ENCODE results near the gene SMIM7. TPM values are rescaled to one million over a fixed set of nuclear protein-coding genes. Genes with fewer than 3 reads are reported as not detected.

SMIM7 gene
- total RNA-seq, 2 donors from 2014 or later = 50.9 to 56.7 TPM

DNA sequence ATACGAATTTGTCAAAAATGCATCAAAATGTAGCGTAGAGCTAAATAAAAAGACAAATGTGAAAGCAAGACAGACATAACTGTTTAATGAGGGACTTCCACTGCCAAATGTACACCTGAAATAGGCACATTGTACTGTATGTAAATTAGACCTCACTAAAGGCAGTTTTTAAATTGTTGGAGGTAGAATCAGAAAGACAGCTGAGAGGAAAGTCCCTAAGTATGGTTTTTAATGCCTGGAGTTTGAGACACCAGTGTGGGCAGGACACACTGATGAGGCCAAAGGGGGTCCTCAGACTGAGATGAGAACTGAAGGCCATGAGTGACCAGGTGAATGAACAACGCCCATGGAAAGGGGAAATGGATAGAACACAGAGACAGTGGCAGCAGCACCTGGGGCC is 54.8 kb downstream of the SMIM7 start:
- H3K9me3 ChIP-seq = no peaks in the 10 kb centered on the region
- H3K4me1 ChIP-seq = peaks cover 0 to 64% of the 10 kb centered on the region in 2 donors
- H3K27ac ChIP-seq = peak overlapping the region in 1 of 2 donors; percentile 45
- TF ChIP-seq, protein P1, sequence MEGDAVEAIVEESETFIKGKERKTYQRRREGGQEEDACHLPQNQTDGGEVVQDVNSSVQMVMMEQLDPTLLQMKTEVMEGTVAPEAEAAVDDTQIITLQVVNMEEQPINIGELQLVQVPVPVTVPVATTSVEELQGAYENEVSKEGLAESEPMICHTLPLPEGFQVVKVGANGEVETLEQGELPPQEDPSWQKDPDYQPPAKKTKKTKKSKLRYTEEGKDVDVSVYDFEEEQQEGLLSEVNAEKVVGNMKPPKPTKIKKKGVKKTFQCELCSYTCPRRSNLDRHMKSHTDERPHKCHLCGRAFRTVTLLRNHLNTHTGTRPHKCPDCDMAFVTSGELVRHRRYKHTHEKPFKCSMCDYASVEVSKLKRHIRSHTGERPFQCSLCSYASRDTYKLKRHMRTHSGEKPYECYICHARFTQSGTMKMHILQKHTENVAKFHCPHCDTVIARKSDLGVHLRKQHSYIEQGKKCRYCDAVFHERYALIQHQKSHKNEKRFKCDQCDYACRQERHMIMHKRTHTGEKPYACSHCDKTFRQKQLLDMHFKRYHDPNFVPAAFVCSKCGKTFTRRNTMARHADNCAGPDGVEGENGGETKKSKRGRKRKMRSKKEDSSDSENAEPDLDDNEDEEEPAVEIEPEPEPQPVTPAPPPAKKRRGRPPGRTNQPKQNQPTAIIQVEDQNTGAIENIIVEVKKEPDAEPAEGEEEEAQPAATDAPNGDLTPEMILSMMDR (IDR thresholded peaks at IDR 0.05) = no peak
- H3K4me3 ChIP-seq = no peak overlapping the region
- no peaks in the 10 kb centered on the region for H3K36me3 ChIP-seq
- DNase-seq (ENCODE audit: low spot score) = no peak
- H3K27me3 ChIP-seq = no peaks in the 10 kb centered on the region

DNA sequence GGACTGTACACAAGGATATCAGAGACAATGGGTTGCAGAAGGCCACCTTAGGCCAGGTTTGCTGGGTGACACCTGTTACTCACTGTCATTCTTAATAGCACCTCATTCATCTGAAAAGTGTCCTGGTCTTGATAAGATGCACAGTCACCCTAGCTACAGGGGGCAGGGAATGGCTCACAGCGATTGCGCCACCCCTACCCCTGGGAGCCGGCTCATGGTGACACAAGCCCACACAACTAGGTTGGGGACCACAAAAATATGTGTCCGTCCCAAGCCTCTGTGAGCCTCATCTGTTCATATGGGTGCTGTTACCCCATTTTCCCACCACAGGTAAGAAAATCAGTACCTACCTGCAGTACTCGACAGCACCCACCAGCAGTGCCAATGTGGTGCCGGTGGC is 55.3 kb downstream of the SMIM7 start:
- no peak overlapping the region for H3K27ac ChIP-seq
- TF ChIP-seq, protein P1 (IDR thresholded peaks at IDR 0.05) = no peak
- H3K27me3 ChIP-seq = no peaks in the 10 kb centered on the region
- DNase-seq (ENCODE audit: low spot score) = no peak
- H3K9me3 ChIP-seq = no peaks in the 10 kb centered on the region
- no peaks in the 10 kb centered on the region for H3K36me3 ChIP-seq
- H3K4me3 ChIP-seq = no peak overlapping the region
- H3K4me1 ChIP-seq = peaks cover 0 to 69% of the 10 kb centered on the region in 2 donors

DNA sequence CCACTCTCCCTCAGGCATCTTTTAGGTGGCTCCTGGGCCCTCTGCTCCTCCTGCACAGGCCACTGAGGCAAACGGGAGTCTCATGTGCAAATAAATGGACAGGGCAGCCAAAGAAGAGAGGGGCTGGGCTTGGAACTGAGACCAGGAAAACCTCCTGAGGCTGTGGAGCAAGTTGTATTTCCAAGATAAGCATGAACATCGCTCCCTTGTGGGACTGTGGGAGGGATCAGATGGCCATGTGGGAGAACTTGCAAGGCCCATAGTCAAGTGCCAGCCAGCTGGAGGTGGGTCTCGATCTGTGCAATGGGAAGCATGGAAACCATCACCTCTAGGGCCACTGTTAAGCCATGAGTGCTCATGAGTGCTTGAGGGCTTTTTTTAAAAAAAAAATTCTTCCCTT is 56.9 kb downstream of the SMIM7 start:
- Histone ChIP-seq H3K4me1 (peaks cover 0 to 75% of the 10 kb centered on the region in 2 donors), H3K36me3 (no peaks in the 10 kb centered on the region), H3K27me3 (no peaks in the 10 kb centered on the region), H3K27ac (no peak overlapping the region), H3K9me3 (no peaks in the 10 kb centered on the region), H3K4me3 (no peak overlapping the region)
- TF ChIP-seq, protein P1 (IDR thresholded peaks at IDR 0.05) = no peak
- no peak for DNase-seq (ENCODE audit: low spot score)

DNA sequence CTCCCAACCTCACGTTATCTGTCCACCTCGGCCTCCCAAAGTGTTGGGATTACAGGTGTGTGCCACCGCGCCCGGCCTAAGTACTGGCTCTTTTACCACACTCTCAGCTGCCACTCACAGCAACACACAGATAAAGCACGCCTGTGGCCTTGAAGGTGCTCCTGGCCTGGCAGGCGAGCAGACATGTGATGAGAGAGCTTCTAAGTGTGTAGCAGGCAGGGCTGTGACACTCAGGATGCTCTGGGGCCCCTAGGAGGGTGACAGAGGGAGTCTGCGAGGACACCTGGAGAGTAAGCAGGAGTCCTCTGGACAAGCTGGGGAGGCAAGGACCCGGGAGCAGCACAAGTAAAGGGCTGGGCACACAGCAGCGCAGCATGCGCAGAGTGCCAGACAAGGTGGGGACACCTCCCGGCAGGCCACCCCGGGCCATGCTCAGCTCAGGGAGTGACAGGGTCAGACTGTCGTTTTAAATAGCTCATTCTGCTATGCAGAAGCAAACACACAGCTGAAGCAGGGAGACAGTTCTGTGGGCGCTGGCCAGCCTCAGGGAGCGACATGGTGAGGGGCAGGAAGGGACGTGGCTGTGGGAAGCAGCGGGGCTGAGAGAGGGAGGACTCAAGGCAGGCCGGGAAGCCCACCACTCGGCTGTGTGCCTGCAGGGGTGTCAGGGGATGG is 58.4 kb downstream of the SMIM7 start:
- H3K27ac ChIP-seq = peak overlapping the region; percentile 7 to 61
- H3K4me3 ChIP-seq = no peak overlapping the region
- no peaks in the 10 kb centered on the region for H3K36me3 ChIP-seq
- no peaks in the 10 kb centered on the region for H3K27me3 ChIP-seq
- H3K9me3 ChIP-seq = no peaks in the 10 kb centered on the region
- peaks cover 0 to 73% of the 10 kb centered on the region in 2 donors for H3K4me1 ChIP-seq
- TF ChIP-seq, protein P1 (IDR thresholded peaks at IDR 0.05) = no peak
- DNase-seq (ENCODE audit: low spot score) = no peak

DNA sequence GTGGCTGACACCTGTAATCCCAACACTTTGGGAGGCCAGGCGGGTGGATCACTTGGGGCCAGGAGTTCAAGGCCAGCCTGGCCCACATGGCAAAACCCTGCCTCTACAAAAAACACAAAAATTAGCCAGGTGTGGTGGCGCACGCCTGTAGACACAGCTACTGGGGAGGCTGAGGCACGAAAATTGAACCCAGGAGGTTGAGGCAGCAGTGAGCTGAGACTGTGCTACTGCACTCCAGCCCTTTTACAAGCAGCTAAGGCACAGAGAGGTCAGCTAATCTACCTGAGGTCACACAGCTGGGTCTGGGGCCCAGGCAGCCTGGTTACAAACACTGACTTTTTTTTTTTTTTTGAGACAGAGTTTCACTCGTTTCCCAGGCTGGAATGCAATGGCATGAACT is 59.1 kb downstream of the SMIM7 start:
- Histone ChIP-seq H3K27ac (peak overlapping the region; percentile 7 to 61), H3K4me1 (peaks cover 0 to 68% of the 10 kb centered on the region in 2 donors), H3K36me3 (no peaks in the 10 kb centered on the region), H3K4me3 (no peak overlapping the region), H3K27me3 (no peaks in the 10 kb centered on the region), H3K9me3 (no peaks in the 10 kb centered on the region)
- no peak for DNase-seq (ENCODE audit: low spot score)
- TF ChIP-seq, protein P1 (IDR thresholded peaks at IDR 0.05) = no peak

All from right atrium auricular region (tissue), 2 donors.